Endodermal cell (in vitro differentiated cells): ENCODE measurements around the gene PTPRM. TPM values are rescaled to one million over a fixed set of nuclear protein-coding genes. Genes with fewer than 3 reads are reported as not detected.
A peak's percentile ranks its signal among the peaks of the same experiment; 100 is the strongest.

ENCODE experiments used
- DNase-seq: peaks from one replicate; pipeline ENCODE4 v3.0.0-alpha.2; 2017
- H3K27ac ChIP-seq: 2 replicates; pipeline ENCODE4 v1.5.1; 2013; ENCODE audit warnings: mild to moderate bottlenecking, low read depth, low read length, moderate library complexity
- H3K27me3 ChIP-seq: 2 replicates; pipeline ENCODE4 v1.6.1; 2013; ENCODE audit warnings: mild to moderate bottlenecking, low read length, moderate library complexity; ENCODE audit not compliant: insufficient read depth, control insufficient read depth, poor library complexity, severe bottlenecking
- H3K36me3 ChIP-seq: 2 replicates; pipeline ENCODE4 v1.7.0; 2013; ENCODE audit warnings: mild to moderate bottlenecking, low read length, moderate library complexity; ENCODE audit not compliant: control insufficient read depth, insufficient read depth
- H3K4me1 ChIP-seq: one replicate; pipeline ENCODE4 v1.7.0; 2013; ENCODE audit warnings: low read length; ENCODE audit not compliant: control insufficient read depth, insufficient read depth
- H3K4me3 ChIP-seq: 2 replicates; pipeline ENCODE4 v1.5.1; 2013; ENCODE audit warnings: mild to moderate bottlenecking, low read length, moderate library complexity
- H3K9ac ChIP-seq: 2 replicates; pipeline ENCODE4 v1.6.1; 2013; ENCODE audit warnings: mild to moderate bottlenecking, low read length, moderate library complexity; ENCODE audit not compliant: poor library complexity, severe bottlenecking; ENCODE audit errors: extremely low read depth
- H3K9me3 ChIP-seq: 2 replicates; pipeline ENCODE4 v1.6.1; 2013; ENCODE audit warnings: mild to moderate bottlenecking, low read length, moderate library complexity; ENCODE audit not compliant: control insufficient read depth
- H3K27ac Mint-ChIP-seq: 2 replicates; pipeline ENCODE4 v1.8.0; 2020; ENCODE audit warnings: mixed read lengths
- H3K27me3 Mint-ChIP-seq: 2 replicates; pipeline ENCODE4 v1.8.0; 2021; ENCODE audit warnings: mild to moderate bottlenecking, mixed read lengths; ENCODE audit not compliant: insufficient read depth
- H3K36me3 Mint-ChIP-seq: 2 replicates; pipeline ENCODE4 v1.8.0; 2020; ENCODE audit warnings: low read depth, mixed read lengths
- H3K4me1 Mint-ChIP-seq: 2 replicates; pipeline ENCODE4 v1.8.0; 2020; ENCODE audit warnings: mixed read lengths
- H3K4me3 Mint-ChIP-seq: 2 replicates; pipeline ENCODE4 v1.8.0; 2020; ENCODE audit warnings: mild to moderate bottlenecking, moderate library complexity, mixed read lengths
- H3K9me3 Mint-ChIP-seq: 2 replicates; pipeline ENCODE4 v1.8.0; 2020; ENCODE audit warnings: mild to moderate bottlenecking, mixed read lengths
- WGBS, 2 experiments: methylation state at CpG; one replicate each; pipeline versions ENCODE4 v1.1.5 to v1.1.7; 2013; ENCODE audit warnings: missing lambda C conversion rate in 2 of 2, mixed read lengths in 1 of 2; ENCODE audit not compliant: insufficient coverage in 1 of 2, insufficient read length in 1 of 2; 5-methylcytosine and 5-hydroxymethylcytosine counted together
- total RNA-seq, 2 donors: library from RNA; stranded (reverse); fragmentation: NEBNext Ultra II Directional in 1 of 2; extraction: Animal tissue kit (Norgen Biotek cat#: 25700) in 1 of 2; gene quantifications; 2 replicates in 1 of 2; 3 replicates in 1 of 2; pipeline ENCODE4 v1.2.1, GENCODE V29; 2021
- TF ChIP-seq, protein P1 (sequence below): fragments of 200-600 bp; sonication (generic); conservative IDR thresholded peaks from 2 replicates; pipeline ENCODE4 v1.5.0; 2021; ENCODE audit warnings: antibody characterized with exemption, mild to moderate bottlenecking

The PTPRM gene
- total RNA-seq, 2 donors from 2014 or later, result 47.2 to 57.6 TPM

DNA sequence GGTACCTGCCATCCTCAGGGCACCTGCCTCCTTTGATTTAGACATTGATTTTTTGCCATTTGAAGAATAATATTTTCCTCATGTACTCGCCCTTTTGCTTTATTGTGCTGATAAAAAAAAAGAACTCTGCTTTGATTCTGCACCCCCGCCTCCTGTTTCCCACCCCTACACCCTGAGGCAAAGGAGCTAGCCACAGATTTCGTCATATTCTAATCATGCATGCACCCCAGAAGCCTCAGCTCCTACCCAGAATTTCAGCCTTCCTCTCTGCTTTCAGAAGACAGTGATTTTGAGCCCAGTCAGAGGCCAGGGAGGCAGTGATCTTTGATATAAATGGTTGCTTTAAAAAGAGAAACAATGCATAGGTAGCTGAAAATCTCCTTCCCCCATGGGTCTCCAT lies 329.0 kb downstream of the PTPRM start:
- Mint-ChIP-seq H3K36me3 (no peaks in the 10 kb centered on the region), H3K4me1 (peaks cover 51% of the 10 kb centered on the region), H3K27me3 (no peaks in the 10 kb centered on the region), H3K9me3 (no peaks in the 10 kb centered on the region), H3K27ac (no peak overlapping the region), H3K4me3 (no peak overlapping the region)
- TF ChIP-seq, protein P1, sequence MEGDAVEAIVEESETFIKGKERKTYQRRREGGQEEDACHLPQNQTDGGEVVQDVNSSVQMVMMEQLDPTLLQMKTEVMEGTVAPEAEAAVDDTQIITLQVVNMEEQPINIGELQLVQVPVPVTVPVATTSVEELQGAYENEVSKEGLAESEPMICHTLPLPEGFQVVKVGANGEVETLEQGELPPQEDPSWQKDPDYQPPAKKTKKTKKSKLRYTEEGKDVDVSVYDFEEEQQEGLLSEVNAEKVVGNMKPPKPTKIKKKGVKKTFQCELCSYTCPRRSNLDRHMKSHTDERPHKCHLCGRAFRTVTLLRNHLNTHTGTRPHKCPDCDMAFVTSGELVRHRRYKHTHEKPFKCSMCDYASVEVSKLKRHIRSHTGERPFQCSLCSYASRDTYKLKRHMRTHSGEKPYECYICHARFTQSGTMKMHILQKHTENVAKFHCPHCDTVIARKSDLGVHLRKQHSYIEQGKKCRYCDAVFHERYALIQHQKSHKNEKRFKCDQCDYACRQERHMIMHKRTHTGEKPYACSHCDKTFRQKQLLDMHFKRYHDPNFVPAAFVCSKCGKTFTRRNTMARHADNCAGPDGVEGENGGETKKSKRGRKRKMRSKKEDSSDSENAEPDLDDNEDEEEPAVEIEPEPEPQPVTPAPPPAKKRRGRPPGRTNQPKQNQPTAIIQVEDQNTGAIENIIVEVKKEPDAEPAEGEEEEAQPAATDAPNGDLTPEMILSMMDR, result no peak
- no peak overlapping the region for H3K27ac ChIP-seq
- no peaks in the 10 kb centered on the region for H3K9me3 ChIP-seq
- 92 to 100% methylated on average over 1 to 3 of the region's 3 CpGs for WGBS, 2 experiments
- DNase-seq, result no peak
- peaks cover 33% of the 10 kb centered on the region for H3K4me1 ChIP-seq
- H3K4me3 ChIP-seq, result no peak overlapping the region
- H3K36me3 ChIP-seq, result peaks cover 3% of the 10 kb centered on the region
- H3K27me3 ChIP-seq, result no peaks in the 10 kb centered on the region
- no peak overlapping the region for H3K9ac ChIP-seq

DNA sequence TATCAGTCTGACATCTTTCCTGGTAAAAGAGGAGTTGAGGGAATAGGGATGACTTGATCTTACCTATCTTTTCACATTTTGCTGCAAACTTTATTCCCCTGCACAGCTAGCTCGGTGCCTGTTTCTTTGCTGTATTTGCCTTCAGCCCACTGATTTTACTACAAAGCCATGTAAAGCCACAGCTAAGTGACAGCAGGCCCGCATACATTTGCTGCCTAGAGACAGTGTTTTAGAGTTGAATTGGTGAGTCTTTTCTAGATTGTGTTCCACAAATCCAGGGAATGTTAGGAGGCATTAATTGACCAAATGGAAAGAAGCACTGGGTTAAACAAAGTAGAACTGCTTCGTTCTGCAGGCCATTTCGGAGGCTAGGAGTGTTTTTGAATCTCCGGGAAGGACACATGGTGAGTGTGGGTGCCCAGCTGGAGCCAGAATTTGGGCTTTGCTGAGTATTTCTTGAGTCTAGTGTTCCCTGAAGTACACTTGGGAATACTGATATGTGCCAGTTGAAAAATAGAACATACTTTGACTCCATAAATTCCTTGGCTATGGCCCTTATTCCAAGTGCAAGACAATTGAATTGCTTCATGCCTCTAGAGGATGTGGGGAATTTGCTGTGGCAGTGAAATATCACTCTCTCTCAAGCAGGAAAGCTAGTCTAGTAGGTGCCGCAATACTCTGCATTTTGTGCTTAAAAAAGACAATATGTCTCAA lies 329.8 kb downstream of the PTPRM start:
- Mint-ChIP-seq H3K27me3 (no peaks in the 10 kb centered on the region), H3K27ac (peak overlapping the region; percentile 38), H3K4me3 (no peak overlapping the region), H3K36me3 (no peaks in the 10 kb centered on the region), H3K4me1 (peaks cover 52% of the 10 kb centered on the region), H3K9me3 (no peaks in the 10 kb centered on the region)
- H3K9ac ChIP-seq, result no peak overlapping the region
- peaks cover 3% of the 10 kb centered on the region for H3K36me3 ChIP-seq
- H3K27ac ChIP-seq, result no peak overlapping the region
- H3K27me3 ChIP-seq, result no peaks in the 10 kb centered on the region
- WGBS, 2 experiments, result 89 to 93% methylated on average over 3 to 6 of the region's 6 CpGs
- no peaks in the 10 kb centered on the region for H3K9me3 ChIP-seq
- peaks cover 30% of the 10 kb centered on the region for H3K4me1 ChIP-seq
- TF ChIP-seq, protein P1, result no peak
- no peak for DNase-seq
- no peak overlapping the region for H3K4me3 ChIP-seq

DNA sequence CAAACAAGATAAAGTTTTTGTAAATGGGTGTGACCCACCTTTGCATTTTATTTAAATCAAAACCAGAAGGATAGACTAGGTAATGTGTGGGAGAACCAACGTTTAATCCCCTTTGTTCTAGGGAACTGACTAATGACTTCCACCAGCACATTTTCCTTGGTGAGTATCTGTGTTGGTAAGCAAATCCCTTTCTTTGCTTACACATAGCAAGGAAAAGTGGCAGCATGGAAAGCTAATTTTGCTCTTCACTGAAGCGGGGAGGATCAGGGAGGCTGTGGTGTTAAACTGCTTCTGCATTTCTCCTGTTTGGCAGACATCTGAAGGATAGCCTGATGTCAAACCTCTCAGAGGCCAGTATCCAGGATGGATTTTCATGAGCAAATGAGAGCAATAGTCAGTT lies 331.1 kb downstream of the PTPRM start:
- H3K27ac ChIP-seq, result no peak overlapping the region
- H3K36me3 Mint-ChIP-seq, result no peaks in the 10 kb centered on the region

More for the DNA sequence above, 331.1 kb downstream of the PTPRM start:
- no peaks in the 10 kb centered on the region for H3K36me3 ChIP-seq
- Mint-ChIP-seq H3K4me3 (no peak overlapping the region), H3K4me1 (peaks cover 47% of the 10 kb centered on the region), H3K27me3 (no peaks in the 10 kb centered on the region), H3K9me3 (no peaks in the 10 kb centered on the region), H3K27ac (peak overlapping the region; percentile 74)
- no peak overlapping the region for H3K4me3 ChIP-seq
- H3K4me1 ChIP-seq, result peaks cover 23% of the 10 kb centered on the region
- whole genome bisulfite sequencing, 2 experiments, result 65 to 75% methylated on average over 2 of the region's 2 CpGs
- H3K9me3 ChIP-seq, result no peaks in the 10 kb centered on the region
- TF ChIP-seq, protein P1, result no peak
- no peak overlapping the region for H3K9ac ChIP-seq
- no peaks in the 10 kb centered on the region for H3K27me3 ChIP-seq
- no peak for DNase-seq
